Activated T-cell treated with anti-CD3 and anti-CD28 coated beads, Interleukin-2, amount 50 U/mL, for 4 hours (primary cell): Measurements from ENCODE around the gene FAM222A. TPM values are rescaled to one million over a fixed set of nuclear protein-coding genes. Genes with fewer than 3 reads are reported as not detected.

Experiments used
- ATAC-seq, 2 donors: fragments of 200-7000 bp; cut with Tn5 transposase; one replicate each; pipeline ENCODE4 v1.10.0; 2021
- DNase-seq: peaks from one replicate; pipeline ENCODE4 v3.0.0-alpha.2; 2020
- H3K27me3 Mint-ChIP-seq: one replicate; pipeline ENCODE4 v1.8.0; 2021; ENCODE audit warnings: low read depth, mixed read lengths
- H3K36me3 Mint-ChIP-seq: one replicate; pipeline ENCODE4 v1.8.0; 2022; ENCODE audit warnings: mixed read lengths; ENCODE audit not compliant: insufficient read depth
- H3K4me1 Mint-ChIP-seq: one replicate; pipeline ENCODE4 v1.8.0; 2021; ENCODE audit warnings: low read depth, mixed read lengths
- H3K4me3 Mint-ChIP-seq: one replicate; pipeline ENCODE4 v1.8.0; 2021; ENCODE audit warnings: mild to moderate bottlenecking, moderate library complexity, mixed read lengths
- H3K9me3 Mint-ChIP-seq: one replicate; pipeline ENCODE4 v1.8.0; 2021; ENCODE audit warnings: mixed read lengths
- total RNA-seq, 3 donors: library from RNA; stranded (reverse); gene quantifications; one replicate each; pipeline ENCODE4 v1.2.1, GENCODE V29; 2021

The FAM222A gene
- total RNA-seq, 3 donors from 2014 or later, result 4.2 to 6.7 (median 4.8) TPM

DNA sequence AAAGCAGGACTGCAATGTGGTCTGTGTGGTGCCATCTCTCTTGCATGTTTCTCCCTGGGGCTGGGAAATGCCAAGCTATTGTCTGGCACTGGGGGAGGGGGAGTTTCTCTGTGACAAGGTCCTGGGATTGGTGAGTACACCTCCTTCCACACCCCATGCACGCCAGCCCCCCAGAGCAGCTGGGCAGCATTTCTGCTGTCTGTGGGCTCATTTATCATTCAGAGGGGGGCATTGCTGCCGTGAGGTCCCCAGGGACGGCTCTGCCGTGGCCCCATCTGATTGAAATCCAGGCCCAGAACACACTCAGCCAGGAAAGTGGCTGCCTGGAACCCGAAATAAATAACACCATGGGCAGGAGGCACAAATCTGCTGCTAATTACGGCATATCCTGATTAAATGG, 12.6 kb upstream of the FAM222A start:
- H3K36me3 Mint-ChIP-seq, result no peaks in the 10 kb centered on the region

DNA sequence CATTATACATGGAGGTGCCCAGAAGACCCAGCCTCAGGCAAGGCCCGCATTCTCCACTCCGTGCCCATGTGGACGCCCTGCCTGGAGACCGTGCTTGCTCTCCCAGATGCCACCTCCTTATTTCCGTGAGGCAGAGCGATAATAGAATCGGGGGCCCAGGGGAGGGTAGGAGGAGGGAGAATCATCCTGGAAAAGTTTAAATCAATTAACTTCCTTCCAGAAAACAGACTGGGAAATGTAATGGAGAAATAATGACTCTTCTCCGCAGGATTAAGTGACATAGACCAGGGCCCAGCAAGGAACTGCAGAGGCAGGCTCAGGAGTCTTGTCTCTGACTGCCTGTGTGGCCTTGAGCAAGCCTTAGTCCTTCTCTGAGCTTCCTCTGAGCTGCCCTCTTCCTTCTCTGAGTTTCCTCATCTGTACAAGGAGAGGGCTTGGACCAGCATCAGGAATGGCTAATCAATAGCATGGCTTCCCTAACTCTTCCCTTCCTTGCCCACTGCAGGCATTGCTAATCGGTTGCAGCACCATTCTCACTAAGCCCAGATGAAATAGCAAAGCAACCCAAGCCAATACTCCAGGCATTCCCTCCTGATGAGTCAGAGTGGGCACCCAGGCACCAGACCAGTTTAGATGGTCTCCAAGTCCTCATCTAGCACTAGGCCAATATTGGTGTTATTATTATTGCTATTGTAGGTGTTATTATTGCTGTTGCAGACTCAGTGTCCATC, 11.3 kb upstream of the FAM222A start:
- DNase-seq, result no peak
- Mint-ChIP-seq H3K4me3 (no peak overlapping the region), H3K36me3 (no peaks in the 10 kb centered on the region)

More for the DNA sequence above, 12.6 kb upstream of the FAM222A start:
- no peak for ATAC-seq
- Mint-ChIP-seq H3K4me3 (no peak overlapping the region), H3K4me1 (no peaks in the 10 kb centered on the region), H3K9me3 (no peaks in the 10 kb centered on the region), H3K27me3 (peaks cover 13% of the 10 kb centered on the region)
- no peak for DNase-seq

DNA sequence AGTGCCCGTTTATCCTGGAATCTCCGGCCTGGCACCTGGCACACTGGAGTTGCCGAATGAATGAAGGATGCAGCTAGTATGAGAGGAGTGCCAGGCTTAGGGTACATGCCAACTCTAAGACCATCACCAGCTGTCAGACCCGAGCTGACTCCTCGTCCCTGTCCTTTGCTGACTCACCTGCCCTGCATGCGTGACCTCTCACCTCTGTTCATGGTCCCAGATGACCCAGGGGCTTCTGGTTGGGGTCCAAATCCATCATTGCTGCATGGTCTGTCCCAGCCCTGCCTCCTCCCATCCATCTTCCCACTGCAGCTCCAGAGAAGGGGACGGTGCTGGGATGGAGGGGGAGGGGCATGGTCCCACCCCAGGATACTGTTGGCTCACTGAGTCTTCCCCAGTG, 9.9 kb upstream of the FAM222A start:
- Mint-ChIP-seq H3K27me3 (peaks cover 19% of the 10 kb centered on the region), H3K4me1 (no peaks in the 10 kb centered on the region), H3K4me3 (no peak overlapping the region), H3K9me3 (no peaks in the 10 kb centered on the region), H3K36me3 (no peaks in the 10 kb centered on the region)
- ATAC-seq (no peak), DNase-seq (no peak)

More for the DNA sequence above, 11.3 kb upstream of the FAM222A start:
- no peaks in the 10 kb centered on the region for H3K4me1 Mint-ChIP-seq
- H3K27me3 Mint-ChIP-seq, result peaks cover 16% of the 10 kb centered on the region
- no peak for ATAC-seq
- no peaks in the 10 kb centered on the region for H3K9me3 Mint-ChIP-seq

- DNase-seq (no peak), ATAC-seq (no peak)
- Mint-ChIP-seq H3K4me1 (no peaks in the 10 kb centered on the region), H3K36me3 (no peaks in the 10 kb centered on the region), H3K27me3 (peaks cover 21% of the 10 kb centered on the region), H3K9me3 (no peaks in the 10 kb centered on the region), H3K4me3 (no peak overlapping the region)
Observed at GRCh38 chr12:109704371-109705098, 9.1 kb upstream of the FAM222A start.

DNA sequence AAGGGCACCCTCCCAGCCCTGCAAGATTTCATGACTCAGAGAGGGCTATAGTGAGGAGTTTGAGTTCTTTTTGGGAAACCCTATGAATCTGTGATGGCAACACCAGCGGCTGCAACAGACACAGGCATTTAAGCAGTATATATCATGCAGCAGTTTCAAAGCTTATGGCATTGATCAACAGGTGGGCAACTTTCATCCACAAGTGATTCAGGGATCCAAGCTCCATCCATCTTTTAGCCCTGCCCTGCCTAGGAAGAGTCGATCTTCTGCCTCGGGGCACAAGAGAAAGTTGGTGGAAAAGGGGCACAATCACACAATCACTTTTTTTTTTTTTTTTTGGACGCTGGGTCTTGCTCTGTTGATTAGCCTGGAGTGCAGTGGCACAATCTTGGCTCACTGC, 8.3 kb upstream of the FAM222A start:
- no peak overlapping the region for H3K4me3 Mint-ChIP-seq

DNA sequence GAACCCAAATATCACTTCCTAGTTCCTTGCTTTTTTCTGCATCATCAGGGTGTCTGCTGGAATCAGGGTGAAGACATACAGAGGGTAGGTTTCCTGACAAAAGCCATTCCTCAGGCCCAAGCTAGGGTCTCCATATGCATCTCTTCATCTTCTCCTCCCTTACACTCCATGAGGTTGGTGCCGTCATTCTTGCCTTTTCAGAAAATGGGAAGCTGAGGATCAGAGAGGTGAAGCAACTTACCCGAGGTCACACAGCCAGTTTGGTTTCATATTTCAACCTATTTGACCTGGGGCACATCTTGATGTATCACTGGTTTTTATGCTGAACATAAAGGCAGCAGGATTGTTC, 7.3 kb upstream of the FAM222A start:
- DNase-seq (no peak), ATAC-seq (no peak)
- no peaks in the 10 kb centered on the region for H3K4me1 Mint-ChIP-seq
- H3K36me3 Mint-ChIP-seq, result no peaks in the 10 kb centered on the region
- H3K4me3 Mint-ChIP-seq, result no peak overlapping the region
- no peaks in the 10 kb centered on the region for H3K9me3 Mint-ChIP-seq
- H3K27me3 Mint-ChIP-seq, result peaks cover 36% of the 10 kb centered on the region

More for the DNA sequence above, 8.3 kb upstream of the FAM222A start:
- DNase-seq (no peak), ATAC-seq (no peak)
- Mint-ChIP-seq H3K9me3 (no peaks in the 10 kb centered on the region), H3K4me1 (no peaks in the 10 kb centered on the region), H3K27me3 (peaks cover 28% of the 10 kb centered on the region), H3K36me3 (no peaks in the 10 kb centered on the region)

- ATAC-seq, result no peak
- Mint-ChIP-seq H3K4me1 (no peaks in the 10 kb centered on the region), H3K9me3 (no peaks in the 10 kb centered on the region), H3K36me3 (no peaks in the 10 kb centered on the region), H3K4me3 (no peak overlapping the region), H3K27me3 (peaks cover 41% of the 10 kb centered on the region)
- no peak for DNase-seq
Observed at GRCh38 chr12:109706747-109707469, 6.7 kb upstream of the FAM222A start.

DNA sequence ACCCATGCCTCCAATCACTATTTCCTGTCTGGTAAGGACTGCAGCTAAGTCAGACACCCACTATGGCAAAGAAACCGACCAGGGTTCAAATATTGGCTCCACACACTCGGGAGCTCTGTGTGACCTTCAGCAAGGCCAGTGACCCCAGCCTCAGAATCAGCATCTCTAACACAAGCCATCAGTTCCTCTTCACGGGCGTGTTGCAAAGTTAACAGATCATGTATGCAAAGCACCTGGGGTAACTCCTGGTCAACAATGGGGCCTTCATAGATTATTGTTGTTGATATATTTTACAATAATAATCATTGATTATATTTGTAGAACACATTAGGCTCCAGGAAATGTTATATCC, 6.2 kb upstream of the FAM222A start:
- Mint-ChIP-seq H3K27me3 (peaks cover 42% of the 10 kb centered on the region), H3K4me3 (no peak overlapping the region), H3K9me3 (no peaks in the 10 kb centered on the region), H3K36me3 (no peaks in the 10 kb centered on the region), H3K4me1 (no peaks in the 10 kb centered on the region)
- DNase-seq (no peak), ATAC-seq (no peak)

- Mint-ChIP-seq H3K9me3 (no peaks in the 10 kb centered on the region), H3K27me3 (peaks cover 37% of the 10 kb centered on the region), H3K4me1 (no peaks in the 10 kb centered on the region), H3K4me3 (no peak overlapping the region), H3K36me3 (no peaks in the 10 kb centered on the region)
- DNase-seq, result no peak
- ATAC-seq, result no peak
Observed at GRCh38 chr12:109708939-109709338, 4.7 kb upstream of the FAM222A start.

DNA sequence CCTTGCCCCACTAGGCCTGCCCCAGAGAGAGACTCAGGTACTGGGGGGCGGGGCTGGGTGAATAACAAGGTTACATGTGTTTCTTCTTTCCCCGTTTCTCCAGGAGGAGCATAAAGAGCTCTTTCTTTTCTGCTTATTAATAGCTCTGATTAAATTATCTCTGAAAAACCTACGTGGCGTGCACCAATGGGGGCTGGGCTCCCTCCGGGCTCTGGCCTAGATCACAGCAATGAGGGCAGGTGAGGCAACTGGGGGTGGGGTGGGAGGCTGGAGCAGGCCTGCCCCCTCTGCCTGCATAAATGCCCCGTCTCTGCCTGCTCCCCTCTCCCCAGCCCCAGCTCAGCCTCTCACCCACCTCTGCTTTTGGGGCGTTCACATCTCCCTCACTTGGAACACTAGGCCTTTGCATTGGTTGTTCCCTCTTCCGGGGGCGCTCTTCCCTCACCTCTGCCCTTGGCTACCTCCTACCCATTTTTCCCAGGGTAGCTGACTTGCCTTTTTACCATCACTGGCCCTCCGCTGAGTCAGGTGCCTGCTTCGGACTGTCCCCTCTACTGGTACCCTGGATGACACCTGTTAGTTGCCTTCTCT, 4.1 kb upstream of the FAM222A start:
- Mint-ChIP-seq H3K4me1 (no peaks in the 10 kb centered on the region), H3K27me3 (peaks cover 35% of the 10 kb centered on the region), H3K9me3 (no peaks in the 10 kb centered on the region), H3K36me3 (no peaks in the 10 kb centered on the region), H3K4me3 (no peak overlapping the region)
- no peak for DNase-seq
- ATAC-seq, result no peak

DNA sequence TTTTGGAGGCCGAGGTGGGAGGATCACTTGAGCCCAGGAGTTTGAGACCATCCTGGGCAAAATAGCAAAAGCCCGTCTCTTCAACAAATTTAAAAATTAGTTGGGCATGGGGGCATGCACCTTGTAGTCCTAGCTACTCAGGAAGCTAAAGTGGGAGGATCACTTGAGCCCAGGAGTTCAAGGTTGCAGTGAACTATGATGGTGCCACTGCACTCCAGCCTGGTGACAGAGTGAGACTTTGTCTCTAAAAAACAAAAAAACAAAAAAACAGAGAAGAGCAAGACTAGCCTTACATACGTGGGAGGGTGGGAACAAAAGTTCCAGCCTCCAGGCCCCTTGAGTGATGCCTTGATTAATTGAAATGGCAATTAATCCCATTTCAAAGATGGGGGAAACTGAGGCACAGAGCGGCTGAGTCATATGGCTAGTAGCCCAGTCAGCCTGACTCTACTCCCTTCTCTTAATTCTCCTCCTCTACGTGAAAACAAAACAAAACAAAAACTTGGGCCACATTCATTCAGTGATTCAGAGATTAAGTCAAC, 3.3 kb upstream of the FAM222A start:
- Mint-ChIP-seq H3K36me3 (no peaks in the 10 kb centered on the region), H3K4me1 (no peaks in the 10 kb centered on the region), H3K27me3 (peaks cover 32% of the 10 kb centered on the region), H3K4me3 (no peak overlapping the region), H3K9me3 (no peaks in the 10 kb centered on the region)
- ATAC-seq (no peak), DNase-seq (no peak)

DNA sequence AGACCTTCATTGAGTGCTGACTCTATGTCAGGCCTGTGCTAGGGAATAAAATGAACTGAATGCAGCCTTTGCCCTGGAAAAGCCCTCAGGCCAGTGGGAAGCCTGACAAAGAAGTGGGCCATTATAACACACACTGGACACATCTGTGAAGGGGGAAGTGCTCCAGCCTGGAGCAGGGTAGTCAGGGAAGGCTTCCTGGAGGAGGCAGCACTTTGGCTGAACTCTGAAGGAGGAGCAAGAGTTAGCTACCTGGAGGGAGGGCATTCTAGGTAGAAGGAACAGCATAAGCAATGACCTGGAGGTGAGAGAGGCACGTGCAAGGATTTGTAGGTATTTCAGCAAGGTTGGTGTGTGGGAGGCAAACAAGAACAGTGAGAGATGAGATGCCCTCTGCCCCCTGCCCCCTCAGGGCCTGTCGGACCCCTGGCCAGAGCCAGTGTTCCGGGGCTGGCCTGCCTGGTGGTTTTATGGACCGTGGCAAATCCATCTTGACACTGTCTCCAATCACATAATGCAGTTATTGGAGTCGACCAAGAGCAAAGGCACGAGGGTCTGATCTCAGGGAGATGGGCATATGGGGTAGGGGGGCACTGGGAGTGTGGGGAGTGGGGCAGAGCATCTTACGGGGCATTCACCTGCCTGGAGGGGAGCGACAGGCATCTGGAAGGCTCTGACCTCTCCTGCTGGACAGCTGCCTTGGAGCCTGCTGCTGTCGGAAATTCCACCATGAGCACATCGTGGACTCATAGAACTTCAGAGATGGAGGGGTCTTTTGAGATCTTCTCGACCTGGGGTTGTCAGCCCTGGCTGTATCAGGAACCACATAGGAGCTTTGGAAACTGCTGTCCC, 2.7 kb upstream of the FAM222A start:
- Mint-ChIP-seq H3K4me3 (no peak overlapping the region), H3K4me1 (no peaks in the 10 kb centered on the region), H3K27me3 (peaks cover 29% of the 10 kb centered on the region), H3K36me3 (no peaks in the 10 kb centered on the region), H3K9me3 (no peaks in the 10 kb centered on the region)
- no peak for DNase-seq
- ATAC-seq, result no peak

DNA sequence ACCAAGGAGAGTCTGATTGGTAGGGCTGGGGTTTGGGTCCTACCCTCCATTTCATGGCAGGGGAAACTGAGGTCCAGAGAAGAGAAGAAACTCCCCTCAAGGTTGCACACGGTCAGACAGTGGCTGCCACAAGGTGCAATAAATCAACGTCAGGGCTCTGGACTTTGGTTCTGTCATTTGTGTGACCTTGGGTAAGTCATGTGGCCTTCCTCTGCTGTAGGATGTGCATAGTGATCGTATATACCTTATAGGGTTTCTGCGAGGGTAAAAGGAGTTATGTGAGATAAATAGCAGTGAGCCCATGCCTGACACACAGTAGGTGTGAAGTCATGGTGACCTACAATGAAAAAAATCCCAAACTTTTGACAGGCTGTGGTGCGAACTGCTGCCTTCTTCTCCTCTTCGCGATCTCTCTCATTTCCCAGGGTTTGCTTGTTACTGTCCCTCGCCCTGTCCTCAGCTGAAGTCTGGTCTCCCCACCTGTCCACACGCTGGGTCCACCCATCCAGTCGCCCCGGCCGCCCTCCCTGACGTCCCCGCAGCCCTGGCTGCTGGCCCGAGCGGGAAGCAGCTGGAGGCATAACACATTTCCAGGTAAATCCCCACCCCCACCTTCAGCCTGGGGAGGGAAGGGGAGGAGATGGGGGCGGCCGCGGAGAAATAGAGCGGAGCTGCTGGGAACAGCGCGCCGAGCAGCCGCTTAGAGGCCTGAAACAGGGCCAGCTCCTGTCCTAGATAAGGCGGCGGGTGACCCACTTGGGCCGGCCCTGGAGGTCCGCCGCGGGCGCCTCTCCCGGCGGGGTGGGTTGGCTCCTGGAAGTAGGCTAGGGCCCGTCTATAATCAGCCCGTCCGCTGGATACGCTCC, 1.8 kb upstream of the FAM222A start:
- H3K36me3 Mint-ChIP-seq, result no peaks in the 10 kb centered on the region
- no peaks in the 10 kb centered on the region for H3K4me1 Mint-ChIP-seq
- ATAC-seq (no peak), DNase-seq (no peak)
- peaks cover 37% of the 10 kb centered on the region for H3K27me3 Mint-ChIP-seq
- H3K9me3 Mint-ChIP-seq, result no peaks in the 10 kb centered on the region
- H3K4me3 Mint-ChIP-seq, result no peak overlapping the region
